Activated CD4-positive, alpha-beta memory T cell treated with anti-CD3 and anti-CD28 coated beads for 36 hours (primary cell): ENCODE measurements around the gene CLIC6. TPM values are rescaled to one million over a fixed set of nuclear protein-coding genes. Genes with fewer than 3 reads are reported as not detected.
"Not testable (repeated sequence)": the region's sequence is repeated elsewhere in the genome, so short reads cannot be mapped to it uniquely, and the experiment has no call there.

Experiments
- CTCF ChIA-PET: fragments of 350-600 bp; sonication (Branson Sonifier 250); formaldehyde crosslinking; loops from one replicate; lab custom pipeline; 2021; ENCODE audit warnings: antibody characterized with exemption, inconsistent platforms; lab: Charles Lee
- POLR2A ChIA-PET: fragments of 350-600 bp; sonication (Branson Sonifier 250); formaldehyde crosslinking; loops from one replicate; lab custom pipeline; 2021; ENCODE audit warnings: antibody characterized with exemption; lab: Charles Lee
- DNase-seq: peaks from one replicate; pipeline ENCODE4 v3.0.0-alpha.2; 2020
- H3K27ac Mint-ChIP-seq: one replicate; pipeline ENCODE4 v1.8.0; 2021; ENCODE audit warnings: mixed read lengths
- H3K27me3 Mint-ChIP-seq: one replicate; pipeline ENCODE4 v1.8.0; 2021; ENCODE audit warnings: mixed read lengths
- H3K36me3 Mint-ChIP-seq: one replicate; pipeline ENCODE4 v1.8.0; 2021; ENCODE audit warnings: mixed read lengths
- H3K4me1 Mint-ChIP-seq: one replicate; pipeline ENCODE4 v1.8.0; 2021; ENCODE audit warnings: low read depth, mixed read lengths
- H3K4me3 Mint-ChIP-seq: one replicate; pipeline ENCODE4 v1.8.0; 2021; ENCODE audit warnings: mild to moderate bottlenecking, mixed read lengths
- H3K9me3 Mint-ChIP-seq: one replicate; pipeline ENCODE4 v1.8.0; 2021; ENCODE audit warnings: mixed read lengths
- intact Hi-C: fragments of 100-400 bp; cut with micrococcal nuclease; formaldehyde crosslinking; loops from one replicate; pipeline ENCODE4 v1.15.1; 2023
- total RNA-seq, 2 experiments: library from RNA; stranded (reverse); gene quantifications; one replicate each; pipeline ENCODE4 v1.2.3, GENCODE V29; 2021

CLIC6 gene
- total RNA-seq, 2 experiments from 2014 or later, result 0.10 to 0.14 TPM

DNA sequence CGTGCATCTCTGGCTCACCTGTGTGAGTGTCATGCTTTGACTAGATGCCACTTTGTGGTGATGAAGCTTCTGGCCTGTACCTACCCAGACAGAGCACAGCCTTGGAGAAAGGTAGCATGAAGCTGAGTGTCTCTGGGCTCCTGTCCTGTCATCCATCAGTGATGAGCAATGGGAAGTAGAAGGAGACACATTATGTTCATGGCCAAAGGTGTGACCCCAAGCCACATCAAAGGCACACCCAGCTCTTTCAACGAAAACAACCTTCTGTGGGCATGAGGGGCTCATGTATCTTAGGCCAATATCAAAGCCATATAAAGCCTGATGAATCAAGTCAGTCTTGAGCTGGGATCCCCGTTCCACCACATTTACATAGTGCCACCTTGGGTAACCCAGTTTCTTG lies 1.0 kb upstream of the CLIC6 start:
- no peak overlapping the region for H3K27ac Mint-ChIP-seq
- peaks cover 9% of the 10 kb centered on the region for H3K4me1 Mint-ChIP-seq
- H3K9me3 Mint-ChIP-seq, result peaks cover under 1% of the 10 kb centered on the region
- intact Hi-C loops, result no loop called here
- ChIA-PET CTCF (interaction anchor here (0.9 to 1.6 kb wide), 2 partner anchors 37 to 65 kb away, joined by 3 to 4 read pairs; no protein-coding TSS in a partner anchor), POLR2A (interaction anchor here (0.9 kb wide), 1 partner anchor 1125 kb away, joined by 3 read pairs; the partner anchor contains the start of gene SON)
- H3K4me3 Mint-ChIP-seq, result no peak overlapping the region
- DNase-seq, result no peak
- H3K27me3 Mint-ChIP-seq, result peaks cover 45% of the 10 kb centered on the region
- H3K36me3 Mint-ChIP-seq, result no peaks in the 10 kb centered on the region

- POLR2A ChIA-PET, result no interaction called here
- H3K4me1 Mint-ChIP-seq, result peaks cover 9% of the 10 kb centered on the region
- peak; percentile 23 for DNase-seq
Measured at GRCh38 chr21:34669149-34669879, 520 bp downstream of the CLIC6 start.

DNA sequence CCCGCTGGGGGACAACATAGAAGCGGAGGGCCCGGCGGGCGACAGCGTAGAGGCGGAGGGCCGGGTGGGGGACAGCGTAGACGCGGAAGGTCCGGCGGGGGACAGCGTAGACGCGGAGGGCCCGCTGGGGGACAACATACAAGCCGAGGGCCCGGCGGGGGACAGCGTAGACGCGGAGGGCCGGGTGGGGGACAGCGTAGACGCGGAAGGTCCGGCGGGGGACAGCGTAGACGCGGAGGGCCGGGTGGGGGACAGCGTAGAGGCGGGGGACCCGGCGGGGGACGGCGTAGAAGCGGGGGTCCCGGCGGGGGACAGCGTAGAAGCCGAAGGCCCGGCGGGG lies 1.1 kb downstream of the CLIC6 start:
- H3K27ac Mint-ChIP-seq, H3K4me1 Mint-ChIP-seq, H3K36me3 Mint-ChIP-seq, DNase-seq, intact Hi-C loops, POLR2A ChIA-PET, CTCF ChIA-PET, H3K9me3 Mint-ChIP-seq: not testable (repeated sequence)
- Mint-ChIP-seq H3K27me3 (peaks cover 57% of the 10 kb centered on the region), H3K4me3 (peak overlapping the region; percentile 36)

More at GRCh38 chr21:34669149-34669879, 520 bp downstream of the CLIC6 start:
- H3K9me3 Mint-ChIP-seq, result no peaks in the 10 kb centered on the region
- no peaks in the 10 kb centered on the region for H3K36me3 Mint-ChIP-seq
- peak overlapping the region; percentile 6 for H3K4me3 Mint-ChIP-seq
- H3K27me3 Mint-ChIP-seq, result peaks cover 56% of the 10 kb centered on the region
- CTCF ChIA-PET, result no interaction called here
- no peak overlapping the region for H3K27ac Mint-ChIP-seq
- intact Hi-C loops, result no loop called here

- Mint-ChIP-seq H3K27me3 (peaks cover 58% of the 10 kb centered on the region), H3K4me1 (peaks cover 9% of the 10 kb centered on the region), H3K4me3 (peak overlapping the region; percentile 36), H3K36me3 (no peaks in the 10 kb centered on the region), H3K9me3 (no peaks in the 10 kb centered on the region), H3K27ac (no peak overlapping the region)
- no peak for DNase-seq
- ChIA-PET POLR2A (no interaction called here), CTCF (interaction anchor here (2.6 kb wide), 1 partner anchor 23 kb away, joined by 9 read pairs; no protein-coding TSS in a partner anchor)
- intact Hi-C loops, result no loop called here
Measured at GRCh38 chr21:34670220-34670961, 1.6 kb downstream of the CLIC6 start.

- no peak overlapping the region for H3K27ac Mint-ChIP-seq
- H3K36me3 Mint-ChIP-seq, result no peaks in the 10 kb centered on the region
- H3K4me3 Mint-ChIP-seq, result no peak overlapping the region
- H3K27me3 Mint-ChIP-seq, result peaks cover 58% of the 10 kb centered on the region
- H3K4me1 Mint-ChIP-seq, result peaks cover 9% of the 10 kb centered on the region
- ChIA-PET CTCF (interaction anchor here (0.7 to 2.6 kb wide), 2 partner anchors 22 to 655 kb away, joined by 4 to 9 read pairs; no protein-coding TSS in a partner anchor), POLR2A (no interaction called here)
- intact Hi-C loops, result no loop called here
- DNase-seq, result no peak
- no peaks in the 10 kb centered on the region for H3K9me3 Mint-ChIP-seq
Measured at GRCh38 chr21:34670962-34671348, 2.2 kb downstream of the CLIC6 start.

- Mint-ChIP-seq H3K9me3 (no peaks in the 10 kb centered on the region), H3K27me3 (peaks cover 57% of the 10 kb centered on the region), H3K36me3 (no peaks in the 10 kb centered on the region), H3K4me3 (no peak overlapping the region), H3K4me1 (peaks cover 9% of the 10 kb centered on the region), H3K27ac (no peak overlapping the region)
- DNase-seq, result no peak
- intact Hi-C loops, result no loop called here
- POLR2A ChIA-PET, result no interaction called here
- CTCF ChIA-PET, result interaction anchor here (0.7 to 2.6 kb wide), 2 partner anchors 22 to 655 kb away, joined by 4 to 9 read pairs; no protein-coding TSS in a partner anchor
Measured at GRCh38 chr21:34671462-34671861, 2.7 kb downstream of the CLIC6 start.

GRCh38 chr21:34671891-34672290 lies 3.1 kb downstream of the CLIC6 start:
- Mint-ChIP-seq H3K36me3 (no peaks in the 10 kb centered on the region), H3K4me1 (peaks cover 9% of the 10 kb centered on the region), H3K9me3 (no peaks in the 10 kb centered on the region), H3K27me3 (peaks cover 53% of the 10 kb centered on the region), H3K4me3 (no peak overlapping the region), H3K27ac (no peak overlapping the region)
- no peak for DNase-seq
- ChIA-PET POLR2A (no interaction called here), CTCF (interaction anchor here (2.6 kb wide), 1 partner anchor 21 kb away, joined by 9 read pairs; no protein-coding TSS in a partner anchor)
- intact Hi-C loops, result no loop called here

DNA sequence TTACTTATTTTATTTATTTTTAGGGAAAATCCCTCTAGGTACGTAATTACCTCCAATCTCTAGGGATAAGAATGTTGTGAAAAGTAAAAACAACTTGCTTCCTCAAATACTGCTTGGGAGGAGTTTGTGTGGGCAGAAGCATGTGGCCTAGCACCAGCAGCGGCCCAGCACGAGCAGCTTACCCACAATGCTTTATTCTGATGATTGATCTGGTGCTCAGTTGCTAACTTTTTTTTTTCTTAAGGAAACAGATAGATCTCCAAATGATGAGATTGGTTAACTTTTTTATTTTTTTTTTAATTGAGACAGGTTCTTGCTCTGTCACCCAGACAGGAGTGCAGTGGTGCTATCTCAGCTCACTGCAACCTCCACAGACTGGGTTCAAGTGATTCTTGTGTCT lies 4.2 kb downstream of the CLIC6 start:
- intact Hi-C loops, result no loop called here
- H3K27me3 Mint-ChIP-seq, result peaks cover 46% of the 10 kb centered on the region
- H3K4me1 Mint-ChIP-seq, result peaks cover 9% of the 10 kb centered on the region
- POLR2A ChIA-PET, result no interaction called here
- H3K27ac Mint-ChIP-seq, result no peak overlapping the region
- H3K36me3 Mint-ChIP-seq, result no peaks in the 10 kb centered on the region
- no peak for DNase-seq
- CTCF ChIA-PET, result interaction anchor here (2.6 kb wide), 1 partner anchor 20 kb away, joined by 9 read pairs; no protein-coding TSS in a partner anchor
- no peak overlapping the region for H3K4me3 Mint-ChIP-seq
- no peaks in the 10 kb centered on the region for H3K9me3 Mint-ChIP-seq

- H3K27me3 Mint-ChIP-seq, result peaks cover 41% of the 10 kb centered on the region
- POLR2A ChIA-PET, result interaction anchor here (0.7 kb wide), 1 partner anchor 28 kb away, joined by 4 read pairs; no protein-coding TSS in a partner anchor
- no peaks in the 10 kb centered on the region for H3K9me3 Mint-ChIP-seq
- H3K27ac Mint-ChIP-seq, result no peak overlapping the region
- peaks cover 6% of the 10 kb centered on the region for H3K4me1 Mint-ChIP-seq
- H3K4me3 Mint-ChIP-seq, result no peak overlapping the region
- intact Hi-C loops, result no loop called here
- no peak for DNase-seq
- CTCF ChIA-PET, result no interaction called here
- H3K36me3 Mint-ChIP-seq, result no peaks in the 10 kb centered on the region
Measured at GRCh38 chr21:34674468-34674867, 5.7 kb downstream of the CLIC6 start.

- H3K4me1 Mint-ChIP-seq, result peaks cover 4% of the 10 kb centered on the region
- H3K27me3 Mint-ChIP-seq, result peaks cover 35% of the 10 kb centered on the region
- ChIA-PET POLR2A (no interaction called here), CTCF (no interaction called here)
- intact Hi-C loops, result no loop called here
- peaks cover 4% of the 10 kb centered on the region for H3K9me3 Mint-ChIP-seq
- H3K4me3 Mint-ChIP-seq, result no peak overlapping the region
- H3K27ac Mint-ChIP-seq, result no peak overlapping the region
- no peak for DNase-seq
- H3K36me3 Mint-ChIP-seq, result no peaks in the 10 kb centered on the region
Measured at GRCh38 chr21:34675871-34676270, 7.1 kb downstream of the CLIC6 start.

GRCh38 chr21:34679051-34679450 lies 10.3 kb downstream of the CLIC6 start:
- no peaks in the 10 kb centered on the region for H3K4me1 Mint-ChIP-seq

More at GRCh38 chr21:34679051-34679450, 10.3 kb downstream of the CLIC6 start:
- no peak overlapping the region for H3K27ac Mint-ChIP-seq
- no peak for DNase-seq
- H3K36me3 Mint-ChIP-seq, result peaks cover 2% of the 10 kb centered on the region
- peaks cover 8% of the 10 kb centered on the region for H3K27me3 Mint-ChIP-seq
- H3K4me3 Mint-ChIP-seq, result no peak overlapping the region
- ChIA-PET CTCF (interaction anchor here (1.2 kb wide), 1 partner anchor 14 kb away, joined by 4 read pairs; no protein-coding TSS in a partner anchor), POLR2A (no interaction called here)
- H3K9me3 Mint-ChIP-seq, result peaks cover 16% of the 10 kb centered on the region
- intact Hi-C loops, result no loop called here
